HG03280 (cell line): ENCODE results near the gene C12orf76.
"Not testable (repeated sequence)": the region's sequence is repeated elsewhere in the genome, so short reads cannot be mapped to it uniquely, and the experiment has no call there.

Experiments used
- ATAC-seq: cut with Tn5 transposase; IDR thresholded peaks from one replicate; pipeline ENCODE4 v1.9.1; 2021; ENCODE audit warnings: mild to moderate bottlenecking, moderate library complexity; ENCODE audit not compliant: unreplicated experiment

C12orf76 gene

DNA sequence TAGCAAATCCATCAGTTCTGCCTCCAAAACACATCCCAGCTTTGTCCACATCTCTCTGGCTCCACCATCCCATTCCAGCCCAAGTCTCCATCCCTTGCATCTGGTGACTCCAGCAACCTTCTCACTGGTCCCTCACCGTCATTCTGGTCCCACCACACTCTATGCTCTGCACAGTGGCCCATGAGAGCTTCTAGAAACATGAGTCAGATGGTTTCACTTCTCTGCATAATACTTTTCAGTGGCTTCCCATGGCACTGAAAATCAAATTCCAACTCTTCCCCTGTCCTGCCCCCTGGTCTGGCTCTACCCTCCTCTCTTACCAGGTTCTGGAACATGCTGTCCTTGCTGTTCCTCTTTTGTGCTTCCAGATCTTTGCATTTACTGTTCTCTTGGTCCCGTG, 17.2 kb upstream of the C12orf76 start:
- no peak for ATAC-seq

GRCh38 chr12:110062241-110062640, 13.9 kb upstream of the C12orf76 start:
- no peak for ATAC-seq

DNA sequence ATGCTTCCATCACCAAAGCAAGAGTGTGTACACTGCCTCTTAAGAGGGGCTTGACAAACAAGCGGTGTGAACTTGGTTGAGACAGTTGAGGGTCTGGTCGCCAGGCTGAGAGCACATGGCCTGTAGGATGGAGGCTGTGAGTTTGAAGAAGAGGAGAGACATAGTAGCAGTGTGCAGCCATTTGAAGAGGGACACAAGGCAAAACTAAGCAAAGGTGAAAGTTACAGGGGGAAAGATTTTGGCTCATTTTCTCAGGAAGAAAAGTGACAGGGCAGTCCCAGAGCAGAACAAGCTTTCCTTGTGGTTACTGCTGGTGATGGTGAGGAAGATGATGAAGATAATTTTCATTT, 11.3 kb upstream of the C12orf76 start:
- ATAC-seq = no peak

DNA sequence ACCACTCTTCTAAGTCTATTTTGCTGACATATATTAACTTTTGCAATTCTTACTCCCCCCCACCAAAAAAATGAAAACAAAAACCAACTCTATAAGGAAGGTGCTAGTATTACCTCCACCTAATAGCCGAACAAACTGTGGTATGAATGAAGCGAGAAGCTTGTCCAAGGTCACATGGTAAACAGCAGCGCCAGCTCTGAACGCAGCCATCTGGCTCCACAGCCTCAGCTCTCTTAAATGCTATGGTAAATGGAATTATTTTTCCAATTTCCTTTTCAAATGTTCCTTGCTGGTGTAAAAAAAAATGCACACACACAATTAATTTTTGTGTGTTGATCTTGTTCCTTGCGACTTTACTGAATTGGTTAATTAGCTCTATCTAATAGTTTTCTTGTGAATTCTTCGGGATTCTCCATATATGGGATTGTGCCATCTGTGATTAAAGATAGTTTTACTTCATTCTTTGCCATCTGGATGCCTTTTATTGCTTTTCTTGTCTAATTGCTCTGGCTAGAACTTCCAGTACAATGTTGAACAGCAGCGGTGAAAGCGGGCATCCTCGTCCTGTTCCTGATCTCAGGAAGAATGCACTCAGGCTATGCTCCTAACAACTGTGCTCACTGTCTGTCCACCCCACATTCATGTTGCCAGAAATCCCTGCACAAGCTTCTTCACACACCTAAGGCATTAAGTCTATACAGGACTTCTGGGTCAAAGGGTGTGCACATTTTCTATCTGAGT, 10.7 kb upstream of the C12orf76 start:
- ATAC-seq = no peak

GRCh38 chr12:110056643-110057042, 8.3 kb upstream of the C12orf76 start:
- ATAC-seq = not testable (repeated sequence)

GRCh38 chr12:110055375-110056352, 7.3 kb upstream of the C12orf76 start:
- not testable (repeated sequence) for ATAC-seq

DNA sequence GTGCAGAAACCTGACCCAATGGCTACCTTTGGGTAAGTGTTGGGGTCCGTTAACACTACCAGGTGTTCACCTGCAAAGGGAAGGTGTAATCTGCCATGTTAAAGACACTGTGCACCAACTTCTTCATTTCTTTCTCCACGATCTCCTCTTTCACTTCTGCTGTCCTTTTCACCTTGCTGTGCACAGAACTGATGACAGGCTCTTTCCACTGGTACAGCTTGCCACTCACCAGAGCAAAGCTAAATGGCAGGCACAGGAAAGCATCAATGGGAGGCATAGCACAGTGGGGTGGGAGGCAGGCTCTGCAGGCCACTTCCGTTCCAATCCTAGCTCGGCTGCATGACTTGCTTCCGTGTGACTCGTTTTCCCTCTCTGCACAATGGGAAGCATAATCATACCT, 2.6 kb upstream of the C12orf76 start:
- ATAC-seq = no peak

DNA sequence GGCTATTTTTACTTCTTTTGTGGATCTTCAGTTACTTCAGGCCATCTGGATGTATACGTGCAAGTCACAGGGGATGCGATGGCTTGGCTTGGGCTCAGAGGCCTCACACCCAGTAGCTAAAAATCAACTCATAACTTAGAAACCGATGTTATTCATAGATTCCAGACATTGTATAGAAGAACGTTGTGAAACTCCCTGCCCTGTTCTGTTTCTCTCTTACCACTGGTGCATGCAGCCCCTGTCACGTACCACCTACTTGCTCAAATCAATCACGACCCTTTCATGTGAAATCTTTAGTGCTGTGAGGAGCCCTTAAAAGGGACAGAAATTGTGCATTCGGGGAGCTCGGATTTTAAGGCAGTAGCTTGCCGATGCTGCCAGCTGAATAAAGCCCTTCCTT, 1.3 kb upstream of the C12orf76 start:
- not testable (repeated sequence) for ATAC-seq

GRCh38 chr12:110049034-110049433, 712 bp upstream of the C12orf76 start:
- not testable (repeated sequence) for ATAC-seq

- no peak for ATAC-seq
These were observed 903 bp downstream of the C12orf76 start for GRCh38 chr12:110047297-110047940.

DNA sequence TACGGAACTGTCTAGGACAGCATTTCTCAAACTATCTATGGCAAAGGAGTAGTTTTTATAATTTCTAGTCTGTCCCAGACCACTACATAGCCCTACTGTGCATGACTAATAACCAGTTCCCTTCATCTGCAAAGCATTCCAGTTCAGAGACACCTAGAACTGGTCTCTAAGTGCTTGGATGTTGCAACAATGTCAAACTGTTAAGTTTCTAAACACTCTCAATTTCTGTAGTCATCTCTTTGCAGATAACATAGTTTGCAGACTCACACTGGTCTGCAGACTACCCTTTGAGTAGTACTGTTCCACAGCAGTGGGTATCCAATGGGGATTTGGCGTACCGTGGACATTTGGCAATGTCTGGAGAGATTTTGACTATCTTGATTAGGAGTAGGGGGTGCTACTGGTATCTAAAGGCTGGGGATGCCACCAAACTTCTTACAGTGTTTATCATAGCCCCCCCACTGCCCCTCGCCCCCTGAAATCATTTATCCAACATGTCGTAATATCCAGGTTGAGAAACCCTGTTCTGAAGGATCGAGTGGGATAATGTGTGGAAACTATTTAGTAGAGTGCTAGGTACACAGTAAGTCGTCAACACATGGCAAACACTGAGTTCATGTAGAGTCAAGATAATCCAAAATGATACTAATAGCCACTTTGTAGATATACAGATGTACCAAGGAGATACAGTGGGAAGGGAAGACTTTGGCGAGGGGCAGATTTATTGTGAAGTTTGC, 1.7 kb downstream of the C12orf76 start:
- ATAC-seq = no peak

DNA sequence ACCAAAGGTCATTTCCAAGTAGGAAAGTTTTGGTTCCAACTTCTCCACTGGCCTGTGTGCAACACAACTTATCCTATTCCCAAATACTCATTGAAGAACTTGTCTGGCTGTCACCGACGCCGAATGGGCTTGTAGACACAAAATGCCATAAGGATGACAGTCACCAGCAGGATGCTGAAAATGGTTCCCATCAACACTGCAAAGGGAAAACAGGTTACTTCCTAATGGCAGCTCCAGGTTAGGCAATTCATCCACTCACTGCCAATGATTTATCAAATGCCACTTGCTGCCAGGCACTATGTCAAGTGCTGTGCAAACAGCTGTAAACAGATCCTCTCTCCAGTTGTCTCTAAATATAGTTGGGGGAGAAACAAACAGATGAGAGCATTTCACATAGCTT, 6.1 kb downstream of the C12orf76 start:
- ATAC-seq = no peak

DNA sequence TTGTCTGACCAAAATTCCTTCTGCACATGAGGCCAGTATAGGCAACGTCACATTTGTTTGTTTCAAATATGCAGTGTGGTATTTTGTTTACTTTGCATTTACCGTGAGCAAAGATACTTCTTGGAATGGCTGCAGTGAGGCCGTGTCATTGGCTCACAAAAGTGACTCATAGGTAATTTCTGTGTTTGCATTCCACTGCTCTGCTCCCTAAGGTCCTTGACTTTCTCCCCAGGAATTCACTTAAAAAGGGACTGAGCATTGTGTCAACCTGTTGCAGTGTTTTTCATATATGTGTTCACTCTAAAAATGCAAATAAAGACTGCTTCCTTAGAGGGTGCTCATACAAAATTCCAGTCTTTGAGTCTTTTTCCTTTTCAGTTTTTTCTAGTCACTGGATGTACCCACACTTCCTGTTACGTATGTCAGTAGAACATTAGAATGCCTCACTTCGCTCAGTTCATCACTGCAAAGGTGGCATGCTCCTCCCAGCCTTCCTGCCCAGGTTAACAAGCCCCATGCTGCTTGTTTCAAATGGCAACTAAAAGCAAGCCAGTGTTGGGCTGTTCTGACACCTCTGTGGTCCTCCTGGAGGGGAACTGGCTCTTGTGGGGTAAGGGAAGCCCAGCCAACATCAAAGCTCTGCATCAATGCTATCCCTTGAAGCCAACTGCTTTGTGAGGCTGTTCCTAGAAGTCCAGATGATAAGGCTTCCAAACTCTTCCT, 9.1 kb downstream of the C12orf76 start:
- ATAC-seq = no peak

- ATAC-seq = no peak
These were observed 9.6 kb downstream of the C12orf76 start for GRCh38 chr12:110038741-110039084.

DNA sequence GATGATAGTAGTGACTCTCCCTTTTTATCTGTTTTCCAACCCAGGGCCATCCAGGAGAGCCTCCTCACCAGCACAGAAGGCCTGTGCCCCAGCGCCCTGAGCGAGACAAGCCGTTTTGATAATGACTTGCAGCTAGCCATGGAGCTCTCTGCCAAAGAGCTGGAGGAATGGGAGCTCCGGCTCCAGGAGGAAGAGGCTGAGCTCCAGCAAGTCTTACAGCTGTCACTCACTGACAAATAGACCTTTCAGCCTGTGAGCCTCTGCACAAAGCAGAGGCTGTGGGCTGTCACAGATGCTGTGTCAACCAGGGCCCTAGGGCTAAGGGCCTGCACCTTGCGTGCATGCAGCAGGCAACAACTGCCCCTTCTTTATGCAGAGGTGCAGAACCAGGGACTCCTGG, 11.0 kb downstream of the C12orf76 start:
- no peak for ATAC-seq

- no peak for ATAC-seq
These were observed 12.7 kb downstream of the C12orf76 start for GRCh38 chr12:110035534-110036104.

- no peak for ATAC-seq
These were observed 14.4 kb downstream of the C12orf76 start for GRCh38 chr12:110033888-110034287.

- ATAC-seq = no peak
These were observed 19.0 kb downstream of the C12orf76 start for GRCh38 chr12:110029290-110029815.

- ATAC-seq = no peak
These were observed 20.0 kb downstream of the C12orf76 start for GRCh38 chr12:110028323-110028722.

- ATAC-seq = no peak
These were observed 24.3 kb downstream of the C12orf76 start for GRCh38 chr12:110024051-110024450.
